HCT116 (cell line): ENCODE data around the gene DOCK4. TPM values are rescaled to one million over a fixed set of nuclear protein-coding genes. Genes with fewer than 3 reads are reported as not detected.

Source experiments
- ATAC-seq: fragments of 200-7000 bp; cut with Tn5 transposase; 2 replicates; pipeline ENCODE4 v1.9.1; 2020; ENCODE audit warnings: mild to moderate bottlenecking, moderate library complexity
- BruUV-seq: library from RNA; stranded (reverse); fragments of 400-500 nt; replicated peaks from 2 replicates; lab custom pipeline; 2021; lab: Mats Ljungman, UMichigan
- CTCF ChIA-PET: fragments of 300-600 bp; sonication (Branson Sonifier 250); formaldehyde crosslinking; loops from one replicate; lab custom pipeline; 2021; ENCODE audit warnings: antibody characterized with exemption; lab: Charles Lee
- POLR2A ChIA-PET: fragments of 300-600, 350-600 bp; sonication (Branson Sonifier 250); formaldehyde crosslinking; loops from one replicate; lab custom pipeline; 2021; ENCODE audit warnings: antibody characterized with exemption; lab: Charles Lee
- RAD21 ChIA-PET, 2 experiments: fragments of 300-600 bp; sonication (Branson Sonifier 250); formaldehyde crosslinking; loops; one replicate each; lab custom pipeline; 2023; ENCODE audit warnings: low total read pairs in 2 of 2; ENCODE audit not compliant: uncharacterized antibody in 2 of 2, unreplicated experiment in 2 of 2, low non-redundant PET in 1 of 2; lab: Charles Lee
- DNase-seq: peaks from one replicate; pipeline ENCODE4 v3.0.0-alpha.2; 2010; ENCODE audit warnings: low read depth, low spot score
- H2AFZ ChIP-seq: fragments of 200-600 bp; shearing (Covaris generic), sonication (generic); 2 replicates; pipeline ENCODE4 v1.6.1; 2017; ENCODE audit warnings: low read depth, mixed run types, mixed read lengths, antibody characterized with exemption, low read length; ENCODE audit not compliant: poor library complexity, severe bottlenecking
- H3K27ac ChIP-seq: 2 replicates; pipeline ENCODE4 v1.5.1; 2012; ENCODE audit warnings: low read depth, low read length
- H3K27me3 ChIP-seq: fragments of 200-600 bp; sonication (generic); 2 replicates; pipeline ENCODE4 v1.6.1; 2016; ENCODE audit warnings: mixed run types, low read length, mixed read lengths; ENCODE audit not compliant: insufficient read depth
- H3K36me3 ChIP-seq, 2 experiments: fragments of 200-500 bp in 1 of 2; fragments of 200-600 bp in 1 of 2; sonication (Bioruptor generic) in 1 of 2; sonication (generic) in 1 of 2; 2 replicates each; pipeline versions ENCODE4 v1.5.1 to v1.6.1; 2014 to 2016; ENCODE audit warnings: low read length in 2 of 2, inconsistent platforms in 1 of 2, mixed read lengths in 1 of 2, mixed run types in 1 of 2; ENCODE audit not compliant: insufficient read depth in 2 of 2, control insufficient read depth in 1 of 2
- H3K4me1 ChIP-seq, 2 experiments: fragments of 200-600 bp in 1 of 2; sonication (generic) in 1 of 2; 2 replicates each; pipeline versions ENCODE4 v1.5.1 to v1.6.1; 2012 to 2017; ENCODE audit warnings: low read length in 2 of 2, inconsistent platforms in 1 of 2, mild to moderate bottlenecking in 1 of 2, mixed read lengths in 1 of 2, mixed run types in 1 of 2, moderate library complexity in 1 of 2; ENCODE audit not compliant: insufficient read depth in 2 of 2, control insufficient read depth in 1 of 2
- H3K4me2 ChIP-seq: fragments of 200-600 bp; sonication (generic); 2 replicates; pipeline ENCODE4 v1.6.1; 2017; ENCODE audit warnings: mixed run types, low read length, mixed read lengths
- H3K4me3 ChIP-seq, 2 experiments: fragments of 200-600 bp in 1 of 2; sonication (generic) in 1 of 2; replicated peaks in 1 of 2; 2 replicates each; pipeline ENCODE4 v1.5.1; 2011 to 2016; ENCODE audit warnings: low read length in 2 of 2, control low read depth in 1 of 2, low read depth in 1 of 2, mild to moderate bottlenecking in 1 of 2, mixed read lengths in 1 of 2, mixed run types in 1 of 2
- H3K79me2 ChIP-seq: fragments of 200-600 bp; sonication (generic); 2 replicates; pipeline ENCODE4 v1.6.1; 2017; ENCODE audit warnings: mild to moderate bottlenecking, mixed run types, low read length, moderate library complexity, mixed read lengths; ENCODE audit not compliant: insufficient read depth
- H3K9ac ChIP-seq: fragments of 200-600 bp; sonication (generic); 2 replicates; pipeline ENCODE4 v1.6.1; 2016; ENCODE audit warnings: low read length, mixed read lengths
- H3K9me2 ChIP-seq: fragments of 200-600 bp; sonication (generic), shearing (Covaris generic); 2 replicates; pipeline ENCODE4 v1.6.1; 2017; ENCODE audit warnings: mixed run types, mild to moderate bottlenecking, moderate library complexity; ENCODE audit not compliant: insufficient read depth
- H3K9me3 ChIP-seq, 2 experiments: fragments of 200-500 bp in 1 of 2; fragments of 200-600 bp in 1 of 2; sonication (Bioruptor generic) in 1 of 2; sonication (generic) in 1 of 2; 2 replicates each; pipeline ENCODE4 v1.6.1; 2014 to 2017; ENCODE audit warnings: low read length in 2 of 2, mixed read lengths in 2 of 2, inconsistent platforms in 1 of 2, low read depth in 1 of 2, mild to moderate bottlenecking in 1 of 2, mixed run types in 1 of 2, moderate library complexity in 1 of 2; ENCODE audit not compliant: control insufficient read depth in 1 of 2, insufficient read depth in 1 of 2
- H4K20me1 ChIP-seq: fragments of 200-600 bp; sonication (generic), shearing (Covaris generic); 2 replicates; pipeline ENCODE4 v1.6.1; 2017; ENCODE audit warnings: mixed run types, mild to moderate bottlenecking, moderate library complexity; ENCODE audit not compliant: insufficient read depth
- CBX3 ChIP-seq: IDR thresholded peaks from 2 replicates; pipeline ENCODE4 v1.6.1; 2012; ENCODE audit warnings: low read depth
- EZH2phosphoT487 ChIP-seq: fragments of 200-600 bp; IDR thresholded peaks from 2 replicates; pipeline ENCODE4 v1.6.1; 2018; ENCODE audit warnings: antibody characterized with exemption, borderline replicate concordance
- RAD21 ChIP-seq: IDR thresholded peaks from 2 replicates; pipeline ENCODE4 v1.6.1; 2012; ENCODE audit warnings: low read depth, mild to moderate bottlenecking
- REST ChIP-seq: IDR thresholded peaks from 2 replicates; pipeline ENCODE4 v1.6.1; 2012; ENCODE audit warnings: low read depth
- ZBTB33 ChIP-seq: IDR thresholded peaks from 2 replicates; pipeline ENCODE4 v1.6.1; 2011; ENCODE audit warnings: mild to moderate bottlenecking, low read length, moderate library complexity; ENCODE audit not compliant: insufficient replicate concordance; ENCODE audit errors: extremely low read depth
- ZNF274 ChIP-seq: fragments of 200-500 bp; sonication (Bioruptor generic); IDR thresholded peaks from 2 replicates; pipeline ENCODE4 v1.6.1; 2014; ENCODE audit warnings: mild to moderate bottlenecking, low read depth, low read length, inconsistent platforms
- intact Hi-C: fragments of 100-400 bp; cut with micrococcal nuclease; formaldehyde crosslinking; loops from 2 replicates; pipeline ENCODE4 v1.10.0; 2022
- total RNA-seq: library from RNA; stranded (reverse); gene quantifications from one replicate; pipeline ENCODE4 v1.2.1, GENCODE V29; 2021; ENCODE audit not compliant: unreplicated experiment

DOCK4 gene
- total RNA-seq, 1 experiment from 2014 or later, result 2.2 TPM

GRCh38 chr7:112068967-112069366 lies 137.2 kb downstream of the DOCK4 start (continued):
- TF ChIP-seq ZBTB33 (no peak), ZNF274 (no peak), CBX3 (no peak), REST (no peak), EZH2phosphoT487 (no peak)

GRCh38 chr7:112067632-112068540 lies 138.3 kb downstream of the DOCK4 start:
- no peak for ATAC-seq
- POLR2A ChIA-PET, result no interaction called here
- H2AFZ ChIP-seq, result no peak overlapping the region
- H3K9ac ChIP-seq, result no peak overlapping the region
- CTCF ChIA-PET, result no interaction called here
- no peak overlapping the region for H3K4me3 ChIP-seq
- TF ChIP-seq ZNF274 (no peak), RAD21 (no peak)
- TF ChIP-seq, all 23 proteins: peak for 0
- Histone ChIP-seq H3K9me2 (no peaks in the 10 kb centered on the region), H3K79me2 (no peaks in the 10 kb centered on the region), H3K9me3 (no peaks in the 10 kb centered on the region), H3K4me2 (no peak overlapping the region), H3K4me1 (no peaks in the 10 kb centered on the region), H3K27ac (no peak overlapping the region), H3K36me3 (no peaks in the 10 kb centered on the region), H3K27me3 (no peaks in the 10 kb centered on the region), H4K20me1 (no peaks in the 10 kb centered on the region)
- RAD21 ChIA-PET, result no interaction called here
- intact Hi-C loops, result no loop called here
- no TSS peak for BruUV-seq
- DNase-seq, result no peak
